Thyroid gland (tissue), 4 donors: ENCODE results near the gene MMP3. TPM values are rescaled to one million over a fixed set of nuclear protein-coding genes. Genes with fewer than 3 reads are reported as not detected.

Experiments used
- DNase-seq, 2 donors: peaks; one replicate each; pipeline ENCODE4 v3.0.0-alpha.2; 2019
- H3K27ac ChIP-seq, 3 donors: fragments of 200-600 bp; sonication (generic); 1 replicate in 2 of 3; 2 replicates in 1 of 3; pipeline ENCODE4 v1.5.1; 2016 to 2019; ENCODE audit warnings: mild to moderate bottlenecking in 1 of 3, moderate library complexity in 1 of 3
- H3K27me3 ChIP-seq: fragments of 200-600 bp; sonication (generic); one replicate; pipeline ENCODE4 v1.5.1; 2019
- H3K36me3 ChIP-seq, 2 donors: fragments of 200-600 bp; sonication (generic); one replicate each; pipeline ENCODE4 v1.5.1; 2016 to 2019
- H3K4me1 ChIP-seq, 2 donors: fragments of 200-600 bp; sonication (generic); one replicate each; pipeline ENCODE4 v1.5.1; 2017 to 2019
- H3K4me3 ChIP-seq, 3 donors: fragments of 200-600 bp; sonication (generic); replicated peaks in 1 of 3; 1 replicate in 2 of 3; 2 replicates in 1 of 3; pipeline ENCODE4 v1.5.1; 2016; ENCODE audit warnings: mild to moderate bottlenecking in 1 of 3
- H3K9me3 ChIP-seq: fragments of 200-600 bp; sonication (generic); one replicate; pipeline ENCODE4 v1.5.1; 2017
- CTCF ChIP-seq, 6 experiments: fragments of 200-600 bp in 3 of 6; fragments of 450-650 bp in 3 of 6; sonication (generic) in 3 of 6; IDR thresholded peaks; one replicate each; pipeline ENCODE4 v1.5.1; 2016 to 2019; ENCODE audit warnings: antibody characterized with exemption in 6 of 6, mild to moderate bottlenecking in 2 of 6, inconsistent platforms in 1 of 6, moderate library complexity in 1 of 6
- POLR2A ChIP-seq, 2 donors: fragments of 450-650 bp; IDR thresholded peaks; one replicate each; pipeline ENCODE4 v1.6.1; 2017; ENCODE audit warnings: antibody characterized with exemption in 2 of 2, mild to moderate bottlenecking in 2 of 2, moderate library complexity in 1 of 2
- WGBS, 2 donors: methylation state at CpG; one replicate each; pipeline ENCODE4 v1.1.5; 2017; 5-methylcytosine and 5-hydroxymethylcytosine counted together
- intact Hi-C: fragments of 100-400 bp; cut with DNase I; formaldehyde crosslinking; loops from one replicate; pipeline ENCODE4 v1.15.1; 2023
- total RNA-seq, 4 donors: library from RNA; depleted of rRNA; stranded (reverse); fragments of >200 nt; gene quantifications; one replicate each; pipeline ENCODE4 v1.2.3, GENCODE V29; 2016

The MMP3 gene
- 10 to 100 TPM in 1 of 4 donors, 1 to 10 TPM in 1, not detected in 2; 1.2 to 14.5 TPM for total RNA-seq

GRCh38 chr11:102843489-102843888, at the start of gene MMP3:
Gene MMP3 (minus strand): TSS chr11:102843609. CDS start chr11:102843546, 63 bp downstream.
- Histone ChIP-seq H3K27ac (no peak within 1 kb of the TSS), H3K27me3 (no peaks in the 10 kb centered on the region), H3K4me1 (no peaks in the 10 kb centered on the region), H3K4me3 (no peak within 1 kb of the TSS), H3K36me3 (no peaks in the 10 kb centered on the region), H3K9me3 (no peaks in the 10 kb centered on the region)
- no peak for DNase-seq
- intact Hi-C loops = no loop called here
- TF ChIP-seq POLR2A (IDR thresholded peaks at IDR 0.05) (no peak), CTCF (IDR thresholded peaks at IDR 0.05) (no peak)
- WGBS, 2 donors = 79 to 85% methylated on average over 4 of the region's 4 CpGs

GRCh38 chr11:102891736-102892135, 48.3 kb upstream of the MMP3 start:
- Histone ChIP-seq H3K27me3 (no peaks in the 10 kb centered on the region), H3K36me3 (no peaks in the 10 kb centered on the region), H3K9me3 (no peaks in the 10 kb centered on the region), H3K4me1 (no peaks in the 10 kb centered on the region), H3K4me3 (no peak overlapping the region), H3K27ac (no peak overlapping the region)
- DNase-seq = no peak
- TF ChIP-seq POLR2A (IDR thresholded peaks at IDR 0.05) (no peak), CTCF (IDR thresholded peaks at IDR 0.05) (no peak)
- intact Hi-C loops = no loop called here
- WGBS, 2 donors = 91 to 97% methylated on average over 1 of the region's 1 CpG

- Histone ChIP-seq H3K27ac (no peak overlapping the region), H3K9me3 (no peaks in the 10 kb centered on the region), H3K27me3 (no peaks in the 10 kb centered on the region), H3K36me3 (no peaks in the 10 kb centered on the region), H3K4me3 (no peak overlapping the region), H3K4me1 (no peaks in the 10 kb centered on the region)
- intact Hi-C loops = no loop called here
- TF ChIP-seq POLR2A (IDR thresholded peaks at IDR 0.05) = no peak
- no peak for DNase-seq
- WGBS, 2 donors = 74 to 87% methylated on average over 6 of the region's 6 CpGs
Measured at GRCh38 chr11:102886999-102887398, 43.6 kb upstream of the MMP3 start.

GRCh38 chr11:102883141-102883540, 39.7 kb upstream of the MMP3 start:
- Histone ChIP-seq H3K9me3 (no peaks in the 10 kb centered on the region), H3K36me3 (no peaks in the 10 kb centered on the region), H3K4me3 (no peak overlapping the region), H3K27ac (no peak overlapping the region), H3K4me1 (no peaks in the 10 kb centered on the region), H3K27me3 (no peaks in the 10 kb centered on the region)
- intact Hi-C loops = no loop called here
- TF ChIP-seq CTCF (IDR thresholded peaks at IDR 0.05) (no peak), POLR2A (IDR thresholded peaks at IDR 0.05) (no peak)
- 80 to 83% methylated on average over 3 of the region's 3 CpGs for WGBS, 2 donors
- DNase-seq = no peak

- TF ChIP-seq CTCF (IDR thresholded peaks at IDR 0.05) = no peak
- no peak for TF ChIP-seq POLR2A (IDR thresholded peaks at IDR 0.05)
- Histone ChIP-seq H3K4me3 (no peak overlapping the region), H3K9me3 (no peaks in the 10 kb centered on the region), H3K27me3 (no peaks in the 10 kb centered on the region), H3K27ac (no peak overlapping the region), H3K36me3 (no peaks in the 10 kb centered on the region), H3K4me1 (no peaks in the 10 kb centered on the region)
- intact Hi-C loops = no loop called here
- DNase-seq = no peak
- WGBS, 2 donors = 74 to 84% methylated on average over 4 of the region's 4 CpGs
Measured at GRCh38 chr11:102882389-102883024, 39.1 kb upstream of the MMP3 start.
